Thoracic aorta (tissue), 2 donors: Measurements from ENCODE around the gene TTI1. TPM values are rescaled to one million over a fixed set of nuclear protein-coding genes. Genes with fewer than 3 reads are reported as not detected.
"Not testable (repeated sequence)": the region's sequence is repeated elsewhere in the genome, so short reads cannot be mapped to it uniquely, and the experiment has no call there.

Experiments used
- ATAC-seq: fragments of 150-250 bp; one replicate; pipeline ENCODE4 v1.8.0; 2017; ENCODE audit warnings: low read depth; ENCODE audit not compliant: insufficient number of reproducible peaks, low FRiP score
- DNase-seq: peaks from one replicate; pipeline ENCODE4 v3.0.0-alpha.2; 2020; ENCODE audit warnings: low spot score
- H3K27ac ChIP-seq, 2 donors: fragments of 200-600 bp; sonication (generic); 1 replicate in 1 of 2; 2 replicates in 1 of 2; pipeline ENCODE4 v1.5.1; 2016; ENCODE audit warnings: mild to moderate bottlenecking in 2 of 2, moderate library complexity in 2 of 2
- H3K27me3 ChIP-seq: fragments of 200-600 bp; sonication (generic); replicated peaks from 2 replicates; pipeline ENCODE4 v1.6.0; 2016; ENCODE audit warnings: mild to moderate bottlenecking; ENCODE audit not compliant: insufficient read depth
- H3K36me3 ChIP-seq: fragments of 200-600 bp; sonication (generic); one replicate; pipeline ENCODE4 v1.5.1; 2016
- H3K4me1 ChIP-seq, 2 donors: fragments of 200-600 bp; sonication (generic); 1 replicate in 1 of 2; 2 replicates in 1 of 2; pipeline versions ENCODE4 v1.5.1 to v1.6.0; 2016; ENCODE audit warnings: low read depth in 2 of 2, mild to moderate bottlenecking in 1 of 2; ENCODE audit not compliant: control insufficient read depth in 1 of 2
- H3K4me3 ChIP-seq: fragments of 200-600 bp; sonication (generic); 2 replicates; pipeline ENCODE4 v1.5.1; 2016; ENCODE audit warnings: mild to moderate bottlenecking
- H3K9me3 ChIP-seq: fragments of 200-600 bp; sonication (generic); 2 replicates; pipeline ENCODE4 v1.5.1; 2016
- total RNA-seq, 2 donors: library from RNA; depleted of rRNA; stranded (reverse); fragments of >200 nt; gene quantifications; one replicate each; pipeline versions ENCODE4 v1.1.0 to v1.2.3, GENCODE V29; 2016
- TF ChIP-seq, protein P1 (sequence below): fragments of 200-600 bp; sonication (generic); IDR thresholded peaks from one replicate; pipeline ENCODE4 v1.5.1; 2019; ENCODE audit warnings: antibody characterized with exemption

Gene TTI1
- total RNA-seq, 2 donors from 2014 or later, result 12.2 to 20.1 TPM

DNA sequence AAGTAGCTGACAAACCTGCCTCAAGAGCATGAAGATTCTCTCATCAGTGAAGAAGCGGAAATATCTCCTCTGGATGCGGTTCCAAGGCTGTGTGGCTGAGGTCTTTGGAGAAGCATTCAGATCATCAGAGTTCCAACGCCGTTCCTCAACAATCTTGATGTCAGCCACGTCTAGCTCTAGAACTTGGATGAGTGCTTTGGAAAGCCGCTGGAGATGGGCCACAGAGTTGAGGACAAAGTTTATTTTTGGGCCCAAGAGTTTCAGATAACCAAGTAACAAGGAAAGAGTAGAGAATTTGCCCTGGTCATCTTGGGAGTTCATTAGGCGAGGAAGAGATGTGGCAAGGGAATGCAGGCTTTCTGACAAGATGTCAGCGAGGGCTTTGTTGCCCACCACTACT, 20.9 kb downstream of the TTI1 start:
- TF ChIP-seq, protein P1, sequence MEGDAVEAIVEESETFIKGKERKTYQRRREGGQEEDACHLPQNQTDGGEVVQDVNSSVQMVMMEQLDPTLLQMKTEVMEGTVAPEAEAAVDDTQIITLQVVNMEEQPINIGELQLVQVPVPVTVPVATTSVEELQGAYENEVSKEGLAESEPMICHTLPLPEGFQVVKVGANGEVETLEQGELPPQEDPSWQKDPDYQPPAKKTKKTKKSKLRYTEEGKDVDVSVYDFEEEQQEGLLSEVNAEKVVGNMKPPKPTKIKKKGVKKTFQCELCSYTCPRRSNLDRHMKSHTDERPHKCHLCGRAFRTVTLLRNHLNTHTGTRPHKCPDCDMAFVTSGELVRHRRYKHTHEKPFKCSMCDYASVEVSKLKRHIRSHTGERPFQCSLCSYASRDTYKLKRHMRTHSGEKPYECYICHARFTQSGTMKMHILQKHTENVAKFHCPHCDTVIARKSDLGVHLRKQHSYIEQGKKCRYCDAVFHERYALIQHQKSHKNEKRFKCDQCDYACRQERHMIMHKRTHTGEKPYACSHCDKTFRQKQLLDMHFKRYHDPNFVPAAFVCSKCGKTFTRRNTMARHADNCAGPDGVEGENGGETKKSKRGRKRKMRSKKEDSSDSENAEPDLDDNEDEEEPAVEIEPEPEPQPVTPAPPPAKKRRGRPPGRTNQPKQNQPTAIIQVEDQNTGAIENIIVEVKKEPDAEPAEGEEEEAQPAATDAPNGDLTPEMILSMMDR, result no peak
- Histone ChIP-seq H3K36me3 (peaks cover 38% of the 10 kb centered on the region), H3K4me1 (no peaks in the 10 kb centered on the region), H3K9me3 (no peaks in the 10 kb centered on the region), H3K27me3 (no peaks in the 10 kb centered on the region), H3K27ac (no peak overlapping the region), H3K4me3 (no peak overlapping the region)
- no peak for DNase-seq
- ATAC-seq, result no peak

DNA sequence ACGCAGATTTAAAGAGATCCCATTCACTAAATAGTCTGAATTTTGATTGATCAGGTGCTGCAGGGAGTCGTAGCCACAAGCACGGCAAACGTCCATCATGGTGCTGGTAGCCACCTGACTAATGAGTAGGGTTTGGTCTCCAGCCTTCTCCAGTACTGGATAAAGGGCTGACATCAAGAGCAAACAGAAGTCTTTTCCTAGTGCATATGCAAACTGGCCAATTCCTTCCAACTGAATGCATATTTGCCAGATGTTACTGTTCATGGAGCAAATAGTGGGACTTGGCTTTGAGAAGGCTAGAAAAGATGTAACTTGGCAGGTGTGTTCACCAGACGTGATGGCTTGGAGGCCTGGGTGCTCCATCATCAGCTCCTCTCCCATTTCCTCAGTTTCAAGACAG, 21.6 kb downstream of the TTI1 start:
- ATAC-seq (no peak), DNase-seq (no peak)
- H3K4me1 ChIP-seq, result no peaks in the 10 kb centered on the region
- H3K4me3 ChIP-seq, result no peak overlapping the region
- TF ChIP-seq, protein P1, result no peak
- no peaks in the 10 kb centered on the region for H3K9me3 ChIP-seq
- H3K27me3 ChIP-seq, result no peaks in the 10 kb centered on the region
- H3K36me3 ChIP-seq, result peaks cover 32% of the 10 kb centered on the region
- H3K27ac ChIP-seq, result no peak overlapping the region

GRCh38 chr20:38009416-38009815, 23.8 kb downstream of the TTI1 start:
- not testable (repeated sequence) for H3K27ac ChIP-seq, ATAC-seq, DNase-seq, H3K4me1 ChIP-seq, H3K9me3 ChIP-seq, H3K4me3 ChIP-seq, H3K27me3 ChIP-seq
- peaks cover 30% of the 10 kb centered on the region for H3K36me3 ChIP-seq

DNA sequence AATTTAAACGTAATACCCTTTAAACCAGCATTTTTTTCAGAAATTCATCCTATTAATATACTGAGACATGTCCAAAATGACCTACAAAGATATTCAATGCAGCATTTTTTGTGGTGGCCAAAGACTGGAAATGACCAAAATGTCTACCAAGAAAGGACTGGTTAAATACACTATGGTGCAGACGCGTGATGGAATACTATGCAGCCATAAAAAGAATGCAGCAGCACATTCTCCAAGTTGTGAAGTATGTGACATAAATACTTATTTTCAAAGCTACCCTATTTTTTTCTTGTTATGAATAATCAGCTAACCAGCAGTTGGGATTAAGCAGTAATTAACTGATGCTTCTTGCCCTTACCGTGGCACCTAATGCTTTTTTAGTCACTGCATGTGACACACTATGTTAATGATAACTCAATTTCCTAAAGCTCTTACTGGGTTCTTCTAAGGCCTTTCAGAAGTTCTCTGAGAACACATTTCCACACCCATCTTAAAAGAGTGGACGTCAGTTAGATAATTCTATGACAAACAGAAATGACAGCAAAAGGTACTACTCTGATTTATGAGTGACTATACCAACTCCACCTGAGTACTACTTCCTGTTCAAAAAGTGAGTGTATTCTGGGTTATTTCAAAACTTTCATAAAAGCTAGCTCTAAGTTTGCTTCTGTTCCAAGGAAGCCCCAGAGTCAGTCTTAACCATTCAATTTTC, 24.9 kb downstream of the TTI1 start:
- Histone ChIP-seq H3K4me3 (no peak overlapping the region), H3K27ac (no peak overlapping the region), H3K27me3 (no peaks in the 10 kb centered on the region), H3K4me1 (no peaks in the 10 kb centered on the region), H3K9me3 (no peaks in the 10 kb centered on the region), H3K36me3 (peaks cover 26% of the 10 kb centered on the region)
- DNase-seq (no peak), ATAC-seq (no peak)
- TF ChIP-seq, protein P1, result no peak

DNA sequence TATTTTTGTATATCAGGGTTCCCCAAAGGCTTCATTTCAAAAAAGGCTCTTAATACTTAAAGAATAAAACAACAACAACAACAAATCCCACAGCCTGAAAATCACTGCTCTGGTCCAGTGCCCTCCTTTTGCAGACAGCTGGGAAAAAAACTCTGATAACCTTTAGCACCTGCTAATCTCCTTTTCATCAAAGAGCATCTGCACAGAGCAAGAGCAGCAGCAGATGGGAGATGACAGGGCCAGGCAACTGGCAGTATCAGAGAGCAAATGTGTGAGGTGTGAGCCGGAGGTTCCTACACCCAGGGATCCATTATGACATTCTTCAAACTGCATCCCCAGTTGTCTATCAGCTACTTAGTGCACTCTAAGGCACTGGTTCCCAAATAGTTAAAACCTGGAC, 25.7 kb downstream of the TTI1 start:
- Histone ChIP-seq H3K4me1 (peaks cover 0 to under 1% of the 10 kb centered on the region in 2 donors), H3K36me3 (peaks cover 24% of the 10 kb centered on the region), H3K27ac (no peak overlapping the region), H3K27me3 (no peaks in the 10 kb centered on the region), H3K4me3 (no peak overlapping the region), H3K9me3 (no peaks in the 10 kb centered on the region)
- ATAC-seq (no peak), DNase-seq (no peak)
- TF ChIP-seq, protein P1, result no peak

DNA sequence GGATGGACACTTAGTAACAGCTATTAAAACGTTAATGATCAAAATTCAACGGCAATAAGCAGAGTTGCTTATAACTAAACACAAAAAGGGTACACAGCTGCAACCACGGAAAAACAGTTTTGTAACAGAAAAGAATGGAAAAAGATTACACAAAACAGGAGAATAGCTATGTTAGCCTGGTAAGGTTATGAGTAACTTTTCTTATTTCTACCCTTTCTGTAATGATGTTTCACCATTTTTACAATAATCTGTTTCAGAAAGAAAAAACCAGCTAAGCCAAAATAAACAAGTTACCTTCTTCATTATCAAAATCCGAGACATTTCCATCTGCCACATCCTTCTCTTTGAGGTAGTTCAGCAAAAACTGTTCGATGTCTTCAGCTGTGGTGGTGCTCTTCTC, 27.4 kb downstream of the TTI1 start:
- ATAC-seq, result no peak
- H3K9me3 ChIP-seq, result no peaks in the 10 kb centered on the region
- no peak overlapping the region for H3K4me3 ChIP-seq
- H3K27ac ChIP-seq, result no peak overlapping the region
- no peak for DNase-seq
- H3K36me3 ChIP-seq, result peaks cover 20% of the 10 kb centered on the region
- H3K27me3 ChIP-seq, result no peaks in the 10 kb centered on the region
- H3K4me1 ChIP-seq, result peaks cover 0 to 6% of the 10 kb centered on the region in 2 donors
- TF ChIP-seq, protein P1, result no peak
